HG02623 (cell line): ENCODE measurements around the gene NHS.
"Not testable (repeated sequence)": the region's sequence is repeated elsewhere in the genome, so short reads cannot be mapped to it uniquely, and the experiment has no call there.

Source experiments
- ATAC-seq: cut with Tn5 transposase; IDR thresholded peaks from one replicate; pipeline ENCODE4 v1.9.1; 2021; ENCODE audit warnings: moderate library complexity; ENCODE audit not compliant: unreplicated experiment

NHS gene

GRCh38 chrX:17443556-17443955, 68.6 kb downstream of the NHS start:
- ATAC-seq, result no peak

GRCh38 chrX:17446269-17446668, 71.3 kb downstream of the NHS start:
- ATAC-seq, result not testable (repeated sequence)

- no peak for ATAC-seq
Measured at GRCh38 chrX:17448188-17448587, 73.2 kb downstream of the NHS start.

- ATAC-seq, result no peak
Measured at GRCh38 chrX:17449866-17450265, 74.9 kb downstream of the NHS start.

GRCh38 chrX:17453788-17454187, 78.8 kb downstream of the NHS start:
- ATAC-seq, result no peak

- no peak for ATAC-seq
Measured at GRCh38 chrX:17456526-17456925, 81.5 kb downstream of the NHS start.

GRCh38 chrX:17459008-17459611, 84.1 kb downstream of the NHS start:
- ATAC-seq, result no peak

GRCh38 chrX:17459661-17460060, 84.7 kb downstream of the NHS start:
- no peak for ATAC-seq

- ATAC-seq, result no peak
Measured at GRCh38 chrX:17462881-17463280, 87.9 kb downstream of the NHS start.

- no peak for ATAC-seq
Measured at GRCh38 chrX:17464194-17464593, 89.2 kb downstream of the NHS start.

GRCh38 chrX:17465201-17465600, 90.2 kb downstream of the NHS start:
- ATAC-seq, result no peak

GRCh38 chrX:17465802-17466201, 90.8 kb downstream of the NHS start:
- ATAC-seq, result no peak

GRCh38 chrX:17470136-17470535, 95.1 kb downstream of the NHS start:
- no peak for ATAC-seq

- ATAC-seq, result no peak
Measured at GRCh38 chrX:17471121-17471520, 96.1 kb downstream of the NHS start.

GRCh38 chrX:17471861-17472260, 96.9 kb downstream of the NHS start:
- ATAC-seq, result no peak

GRCh38 chrX:17472424-17472823, 97.4 kb downstream of the NHS start:
- no peak for ATAC-seq

- ATAC-seq, result no peak
Measured at GRCh38 chrX:17473021-17473420, 98.0 kb downstream of the NHS start.

GRCh38 chrX:17474892-17475291, 99.9 kb downstream of the NHS start:
- ATAC-seq, result no peak

- ATAC-seq, result no peak
Measured at GRCh38 chrX:17475449-17476217, 100.6 kb downstream of the NHS start.

- no peak for ATAC-seq
Measured at GRCh38 chrX:17476411-17476810, 101.4 kb downstream of the NHS start.

- no peak for ATAC-seq
Measured at GRCh38 chrX:17481086-17481485, 106.1 kb downstream of the NHS start.

- no peak for ATAC-seq
Measured at GRCh38 chrX:17484592-17484991, 109.6 kb downstream of the NHS start.

- ATAC-seq, result no peak
Measured at GRCh38 chrX:17485391-17485790, 110.4 kb downstream of the NHS start.
